GM21717 (cell line): ENCODE measurements around the gene RPL9.
"Not testable (repeated sequence)": the region's sequence is repeated elsewhere in the genome, so short reads cannot be mapped to it uniquely, and the experiment has no call there.

Experiments
- ATAC-seq: cut with Tn5 transposase; IDR thresholded peaks from one replicate; pipeline ENCODE4 v1.9.1; 2021; ENCODE audit warnings: mild to moderate bottlenecking, moderate library complexity; ENCODE audit not compliant: unreplicated experiment

The RPL9 gene

GRCh38 chr4:39458505-39459300 is at the start of gene RPL9, which contains the start of gene LIAS:
TSS of gene RPL9 (minus strand) at chr4:39458922. CDS start at chr4:39458439, 483 bp downstream.
TSS of gene LIAS (plus strand) at chr4:39459056. CDS start at chr4:39459118, 62 bp downstream.
- ATAC-seq = peak; percentile 83

GRCh38 chr4:39505581-39505980 is 46.9 kb upstream of the RPL9 start:
- ATAC-seq = no peak

- ATAC-seq = no peak
Measured at GRCh38 chr4:39504538-39504937, 45.8 kb upstream of the RPL9 start.

GRCh38 chr4:39502664-39503035 is 43.9 kb upstream of the RPL9 start:
- not testable (repeated sequence) for ATAC-seq

- no peak for ATAC-seq
Measured at GRCh38 chr4:39502019-39502663, 43.4 kb upstream of the RPL9 start.

- ATAC-seq = no peak
Measured at GRCh38 chr4:39498727-39499020, 40.0 kb upstream of the RPL9 start.

GRCh38 chr4:39497909-39498726 is 39.4 kb upstream of the RPL9 start:
- ATAC-seq = no peak

GRCh38 chr4:39495446-39496213 is 36.9 kb upstream of the RPL9 start:
- ATAC-seq = no peak

GRCh38 chr4:39494354-39494753 is 35.6 kb upstream of the RPL9 start:
- no peak for ATAC-seq

- ATAC-seq = no peak
Measured at GRCh38 chr4:39490322-39490721, 31.6 kb upstream of the RPL9 start.

- ATAC-seq = no peak
Measured at GRCh38 chr4:39486221-39486804, 27.6 kb upstream of the RPL9 start.

- ATAC-seq = no peak
Measured at GRCh38 chr4:39484582-39485272, 26.0 kb upstream of the RPL9 start.

- no peak for ATAC-seq
Measured at GRCh38 chr4:39480902-39481695, 22.4 kb upstream of the RPL9 start.

- ATAC-seq = no peak
Measured at GRCh38 chr4:39480251-39480650, 21.5 kb upstream of the RPL9 start.

GRCh38 chr4:39476187-39476895 is 17.6 kb upstream of the RPL9 start:
- ATAC-seq = no peak

- no peak for ATAC-seq
Measured at GRCh38 chr4:39472396-39472795, 13.7 kb upstream of the RPL9 start.

- no peak for ATAC-seq
Measured at GRCh38 chr4:39470402-39470801, 11.7 kb upstream of the RPL9 start.

GRCh38 chr4:39469429-39470077 is 10.8 kb upstream of the RPL9 start:
- peak; percentile 77 for ATAC-seq
